ENCODE data around the gene FA2H.

DNA sequence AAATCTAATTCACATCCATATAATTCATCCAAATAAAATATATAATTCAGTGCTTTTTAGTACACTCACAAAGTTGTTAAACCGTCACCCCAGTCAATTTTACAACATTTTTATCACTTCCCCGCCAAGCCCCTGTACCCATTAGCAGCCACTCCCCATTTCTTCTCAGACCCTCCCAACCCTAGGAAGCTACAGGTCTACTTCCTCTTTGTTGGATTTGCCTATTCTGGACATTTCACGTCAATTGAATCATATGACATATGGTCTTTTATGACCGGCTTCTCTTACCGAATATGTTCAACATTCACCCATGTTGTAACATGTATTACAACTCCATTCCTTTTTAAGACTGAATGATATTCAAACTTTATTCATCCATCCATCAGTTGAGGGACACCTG is 54.0 kb downstream of the FA2H start:
- TF ChIP-seq, protein P1, sequence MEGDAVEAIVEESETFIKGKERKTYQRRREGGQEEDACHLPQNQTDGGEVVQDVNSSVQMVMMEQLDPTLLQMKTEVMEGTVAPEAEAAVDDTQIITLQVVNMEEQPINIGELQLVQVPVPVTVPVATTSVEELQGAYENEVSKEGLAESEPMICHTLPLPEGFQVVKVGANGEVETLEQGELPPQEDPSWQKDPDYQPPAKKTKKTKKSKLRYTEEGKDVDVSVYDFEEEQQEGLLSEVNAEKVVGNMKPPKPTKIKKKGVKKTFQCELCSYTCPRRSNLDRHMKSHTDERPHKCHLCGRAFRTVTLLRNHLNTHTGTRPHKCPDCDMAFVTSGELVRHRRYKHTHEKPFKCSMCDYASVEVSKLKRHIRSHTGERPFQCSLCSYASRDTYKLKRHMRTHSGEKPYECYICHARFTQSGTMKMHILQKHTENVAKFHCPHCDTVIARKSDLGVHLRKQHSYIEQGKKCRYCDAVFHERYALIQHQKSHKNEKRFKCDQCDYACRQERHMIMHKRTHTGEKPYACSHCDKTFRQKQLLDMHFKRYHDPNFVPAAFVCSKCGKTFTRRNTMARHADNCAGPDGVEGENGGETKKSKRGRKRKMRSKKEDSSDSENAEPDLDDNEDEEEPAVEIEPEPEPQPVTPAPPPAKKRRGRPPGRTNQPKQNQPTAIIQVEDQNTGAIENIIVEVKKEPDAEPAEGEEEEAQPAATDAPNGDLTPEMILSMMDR (IDR thresholded peaks at IDR 0.05) = no peak
- TF ChIP-seq ZFX (IDR thresholded peaks at IDR 0.05; ENCODE audit: borderline replicate concordance) = no peak
